PC-9 (cell line): Measurements from ENCODE around the gene PLCH2. TPM values are rescaled to one million over a fixed set of nuclear protein-coding genes. Genes with fewer than 3 reads are reported as not detected.

Experiments used
- BruUV-seq: library from RNA; stranded (reverse); fragments of 400-500 nt; replicated peaks from 2 replicates; lab custom pipeline; 2021; lab: Mats Ljungman, UMichigan
- CTCF ChIA-PET: fragments of 300-600 bp; sonication (Branson Sonifier 250); formaldehyde crosslinking; loops from one replicate; lab custom pipeline; 2022; ENCODE audit warnings: antibody characterized with exemption; lab: Charles Lee
- POLR2A ChIA-PET: fragments of 300-600 bp; sonication (Branson Sonifier 250); formaldehyde crosslinking; loops from one replicate; lab custom pipeline; 2022; ENCODE audit warnings: antibody characterized with exemption; ENCODE audit not compliant: unreplicated experiment; lab: Charles Lee
- DNase-seq, 2 experiments: peaks; one replicate each; pipeline versions ENCODE4 v3.0.0 to v3.0.0-alpha.2; 2015 to 2022; ENCODE audit warnings: mixed read lengths in 1 of 2
- H2AFZ ChIP-seq: fragments of 200-600 bp; sonication (generic); 2 replicates; pipeline ENCODE4 v1.8.1; 2017; ENCODE audit warnings: antibody characterized with exemption
- H3F3A ChIP-seq: fragments of 200-600 bp; sonication (generic); 2 replicates; pipeline ENCODE4 v1.8.1; 2017; ENCODE audit warnings: antibody characterized with exemption, mild to moderate bottlenecking, low read depth; ENCODE audit not compliant: insufficient read depth
- H3K27ac ChIP-seq: fragments of 200-600 bp; sonication (generic); 2 replicates; pipeline ENCODE4 v1.6.1; 2016; ENCODE audit warnings: mixed run types
- H3K27me3 ChIP-seq: fragments of 200-600 bp; sonication (generic); 2 replicates; pipeline ENCODE4 v1.6.1; 2016; ENCODE audit warnings: low read depth, mixed run types; ENCODE audit not compliant: insufficient read depth
- H3K36me3 ChIP-seq: fragments of 200-600 bp; sonication (generic); 2 replicates; pipeline ENCODE4 v1.6.1; 2016; ENCODE audit warnings: low read depth, mixed run types
- H3K4me1 ChIP-seq: fragments of 200-600 bp; sonication (generic); replicated peaks from 2 replicates; pipeline ENCODE4 v1.6.1; 2016; ENCODE audit warnings: mixed run types; ENCODE audit not compliant: insufficient read depth
- H3K4me2 ChIP-seq: fragments of 200-600 bp; sonication (generic); 2 replicates; pipeline ENCODE4 v1.6.1; 2017; ENCODE audit warnings: mixed run types
- H3K4me3 ChIP-seq: fragments of 200-600 bp; sonication (generic); 2 replicates; pipeline ENCODE4 v1.6.1; 2016; ENCODE audit warnings: mixed run types
- H3K79me2 ChIP-seq: fragments of 200-600 bp; sonication (generic); 2 replicates; pipeline ENCODE4 v1.6.1; 2017; ENCODE audit warnings: low read depth, mixed run types
- H3K9me2 ChIP-seq: fragments of 200-600 bp; sonication (generic); 2 replicates; pipeline ENCODE4 v1.8.1; 2017; ENCODE audit warnings: mild to moderate bottlenecking; ENCODE audit not compliant: insufficient read depth
- H3K9me3 ChIP-seq: fragments of 200-600 bp; sonication (generic); 2 replicates; pipeline ENCODE4 v1.8.1; 2016; ENCODE audit warnings: low read depth; ENCODE audit not compliant: insufficient read depth
- H4K20me1 ChIP-seq: fragments of 200-600 bp; sonication (generic); 2 replicates; pipeline ENCODE4 v1.8.1; 2017; ENCODE audit not compliant: insufficient read depth
- EZH2 ChIP-seq: fragments of 200-600 bp; sonication (generic); IDR thresholded peaks from 2 replicates; pipeline ENCODE4 v1.8.0; 2017; ENCODE audit warnings: antibody characterized with exemption, low read depth
- intact Hi-C: fragments of 100-400 bp; cut with micrococcal nuclease; formaldehyde crosslinking; loops from one replicate; pipeline ENCODE4 v1.10.0; 2022; ENCODE audit not compliant: unreplicated experiment
- total RNA-seq: library from RNA; stranded (reverse); gene quantifications from 2 replicates; pipeline ENCODE4 v1.2.3, GENCODE V29; 2021
- TF ChIP-seq, protein P1 (sequence below): fragments of 200-600 bp; sonication (generic); conservative IDR thresholded peaks from 2 replicates; pipeline ENCODE4 v1.6.1; 2017; ENCODE audit warnings: mixed run types, antibody characterized with exemption, mild to moderate bottlenecking, moderate library complexity

Gene PLCH2
- total RNA-seq, 1 experiment from 2014 or later, result 0.98 TPM

DNA sequence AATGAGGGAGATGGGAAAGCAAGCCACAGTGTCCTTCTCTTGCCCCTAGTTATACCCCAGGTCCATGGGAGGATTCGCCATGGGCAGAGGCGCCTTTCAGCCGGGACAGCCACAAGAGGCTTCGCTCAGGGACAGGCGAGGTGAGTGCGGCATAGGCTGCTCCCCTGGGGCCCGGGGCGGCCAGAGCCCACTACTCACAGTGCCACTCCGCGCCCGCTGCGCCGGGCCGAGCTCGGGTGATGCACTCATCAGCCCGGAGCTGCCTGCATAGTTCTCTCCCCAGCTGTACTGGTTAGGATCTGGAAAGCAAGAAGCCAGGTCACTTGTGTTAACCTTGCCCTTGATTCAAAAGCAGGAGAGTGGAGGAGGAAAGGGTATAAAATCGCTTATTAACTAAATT is 41.9 kb downstream of the PLCH2 start:
- no peaks in the 10 kb centered on the region for H3F3A ChIP-seq
- POLR2A ChIA-PET, result no interaction called here
- no peaks in the 10 kb centered on the region for H3K27me3 ChIP-seq
- H3K9me3 ChIP-seq, result no peaks in the 10 kb centered on the region
- H3K4me1 ChIP-seq, result no peaks in the 10 kb centered on the region
- no peak for DNase-seq
- H4K20me1 ChIP-seq, result peaks cover 9% of the 10 kb centered on the region
- CTCF ChIA-PET, result no interaction called here
- no peaks in the 10 kb centered on the region for H3K36me3 ChIP-seq
- H3K79me2 ChIP-seq, result peaks cover 8% of the 10 kb centered on the region; the same call in 1 of the 2 replicates
- no TSS peak for BruUV-seq
- no peak overlapping the region for H3K4me3 ChIP-seq
- no peaks in the 10 kb centered on the region for H3K9me2 ChIP-seq
- no peak overlapping the region for H3K4me2 ChIP-seq
- TF ChIP-seq, protein P1, sequence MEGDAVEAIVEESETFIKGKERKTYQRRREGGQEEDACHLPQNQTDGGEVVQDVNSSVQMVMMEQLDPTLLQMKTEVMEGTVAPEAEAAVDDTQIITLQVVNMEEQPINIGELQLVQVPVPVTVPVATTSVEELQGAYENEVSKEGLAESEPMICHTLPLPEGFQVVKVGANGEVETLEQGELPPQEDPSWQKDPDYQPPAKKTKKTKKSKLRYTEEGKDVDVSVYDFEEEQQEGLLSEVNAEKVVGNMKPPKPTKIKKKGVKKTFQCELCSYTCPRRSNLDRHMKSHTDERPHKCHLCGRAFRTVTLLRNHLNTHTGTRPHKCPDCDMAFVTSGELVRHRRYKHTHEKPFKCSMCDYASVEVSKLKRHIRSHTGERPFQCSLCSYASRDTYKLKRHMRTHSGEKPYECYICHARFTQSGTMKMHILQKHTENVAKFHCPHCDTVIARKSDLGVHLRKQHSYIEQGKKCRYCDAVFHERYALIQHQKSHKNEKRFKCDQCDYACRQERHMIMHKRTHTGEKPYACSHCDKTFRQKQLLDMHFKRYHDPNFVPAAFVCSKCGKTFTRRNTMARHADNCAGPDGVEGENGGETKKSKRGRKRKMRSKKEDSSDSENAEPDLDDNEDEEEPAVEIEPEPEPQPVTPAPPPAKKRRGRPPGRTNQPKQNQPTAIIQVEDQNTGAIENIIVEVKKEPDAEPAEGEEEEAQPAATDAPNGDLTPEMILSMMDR, result no peak
- no peak for TF ChIP-seq EZH2
- H2AFZ ChIP-seq, result no peak overlapping the region
- intact Hi-C loops, result no loop called here
- no peak overlapping the region for H3K27ac ChIP-seq

DNA sequence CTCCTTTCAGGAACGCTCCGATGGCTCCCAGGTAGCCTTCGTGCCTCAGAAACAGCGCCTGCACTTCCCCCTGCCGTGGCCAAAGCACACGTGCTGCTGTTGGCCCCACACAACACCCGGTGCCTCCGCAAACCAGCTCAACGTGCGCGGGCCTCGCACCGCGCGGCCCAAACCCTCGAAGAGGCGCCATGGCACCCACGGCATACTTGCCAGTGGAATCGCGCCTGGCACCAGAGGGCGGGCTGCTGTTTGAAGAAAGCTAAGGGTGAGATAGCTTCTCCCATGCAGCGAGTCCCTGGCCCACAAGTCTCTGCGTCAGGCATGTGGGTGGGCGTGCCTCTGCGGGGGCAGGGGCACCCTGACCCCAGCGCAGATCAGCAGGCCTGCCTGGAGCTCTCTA is 42.4 kb downstream of the PLCH2 start:
- no peaks in the 10 kb centered on the region for H3K36me3 ChIP-seq
- no peaks in the 10 kb centered on the region for H3K4me1 ChIP-seq
- H3K4me3 ChIP-seq, result no peak overlapping the region
- no peaks in the 10 kb centered on the region for H3K9me2 ChIP-seq
- CTCF ChIA-PET, result no interaction called here
- intact Hi-C loops, result no loop called here
- no peaks in the 10 kb centered on the region for H3F3A ChIP-seq
- no peak overlapping the region for H3K27ac ChIP-seq
- peaks cover 14% of the 10 kb centered on the region for H4K20me1 ChIP-seq
- no peaks in the 10 kb centered on the region for H3K27me3 ChIP-seq
- H3K79me2 ChIP-seq, result peaks cover 14% of the 10 kb centered on the region
- no TSS peak for BruUV-seq
- POLR2A ChIA-PET, result no interaction called here
- no peak overlapping the region for H2AFZ ChIP-seq
- TF ChIP-seq, protein P1, result no peak
- TF ChIP-seq EZH2, result no peak
- no peaks in the 10 kb centered on the region for H3K9me3 ChIP-seq
- no peak overlapping the region for H3K4me2 ChIP-seq
- DNase-seq, result no peak

DNA sequence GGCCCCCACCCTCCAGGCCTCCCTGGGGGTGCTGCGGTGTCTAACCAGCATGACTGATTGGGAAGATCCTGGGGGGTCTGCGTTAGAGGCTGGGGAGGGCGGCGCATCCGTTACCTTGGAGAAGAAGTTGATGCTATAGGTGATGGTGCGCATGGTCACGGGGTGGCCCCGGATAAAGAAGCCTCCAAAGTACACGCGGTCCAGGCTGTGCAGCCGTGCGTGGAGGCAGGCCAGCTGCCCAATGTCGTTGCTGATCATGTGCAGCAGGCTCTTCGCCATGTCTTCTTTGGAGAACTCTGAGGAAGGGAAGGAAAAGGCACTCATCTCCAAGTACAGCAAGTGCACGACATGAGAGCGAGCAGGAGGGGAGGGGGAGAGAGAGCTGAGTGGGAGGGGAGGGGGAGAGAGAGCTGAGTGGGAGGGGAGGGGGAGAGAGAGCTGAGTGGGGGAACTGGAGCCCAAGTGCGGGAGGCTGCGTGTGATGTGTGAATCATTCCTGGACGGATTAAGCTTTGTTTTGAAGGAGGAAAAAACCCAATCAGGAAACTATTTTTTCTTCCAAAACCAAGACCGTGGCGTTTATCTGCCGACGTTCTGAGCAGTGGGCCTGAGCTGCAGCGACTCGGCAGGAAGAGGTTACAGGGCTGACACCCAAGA is 43.1 kb downstream of the PLCH2 start:
- H3F3A ChIP-seq, result no peaks in the 10 kb centered on the region
- H2AFZ ChIP-seq, result no peak overlapping the region
- no peaks in the 10 kb centered on the region for H3K27me3 ChIP-seq
- DNase-seq, result no peak
- ChIA-PET POLR2A (no interaction called here), CTCF (no interaction called here)
- H3K9me2 ChIP-seq, result no peaks in the 10 kb centered on the region
- H3K36me3 ChIP-seq, result no peaks in the 10 kb centered on the region
- no TSS peak for BruUV-seq
- peaks cover 20% of the 10 kb centered on the region for H3K79me2 ChIP-seq
- H3K9me3 ChIP-seq, result no peaks in the 10 kb centered on the region
- no peak overlapping the region for H3K4me3 ChIP-seq
- peaks cover 21% of the 10 kb centered on the region for H4K20me1 ChIP-seq
- H3K27ac ChIP-seq, result no peak overlapping the region
- H3K4me2 ChIP-seq, result no peak overlapping the region
- TF ChIP-seq, protein P1, result no peak
- TF ChIP-seq EZH2, result no peak
- no peaks in the 10 kb centered on the region for H3K4me1 ChIP-seq
- intact Hi-C loops, result no loop called here
